OCI-LY7 (cell line): ENCODE data around the gene GPNMB.

ENCODE experiments used
- CTCF ChIP-seq: fragments of 200-600 bp; sonication (generic); conservative IDR thresholded peaks from 2 replicates; pipeline ENCODE4 v1.5.1; 2014; ENCODE audit warnings: mild to moderate bottlenecking, antibody characterized with exemption, low read length, moderate library complexity, mixed read lengths
- EZH2phosphoT487 ChIP-seq: fragments of 200-600 bp; sonication (generic); IDR thresholded peaks from 2 replicates; pipeline ENCODE4 v1.6.1; 2018; ENCODE audit warnings: low read depth, borderline replicate concordance, mild to moderate bottlenecking, mixed run types, antibody characterized with exemption, low read length, moderate library complexity, mixed read lengths

DNA sequence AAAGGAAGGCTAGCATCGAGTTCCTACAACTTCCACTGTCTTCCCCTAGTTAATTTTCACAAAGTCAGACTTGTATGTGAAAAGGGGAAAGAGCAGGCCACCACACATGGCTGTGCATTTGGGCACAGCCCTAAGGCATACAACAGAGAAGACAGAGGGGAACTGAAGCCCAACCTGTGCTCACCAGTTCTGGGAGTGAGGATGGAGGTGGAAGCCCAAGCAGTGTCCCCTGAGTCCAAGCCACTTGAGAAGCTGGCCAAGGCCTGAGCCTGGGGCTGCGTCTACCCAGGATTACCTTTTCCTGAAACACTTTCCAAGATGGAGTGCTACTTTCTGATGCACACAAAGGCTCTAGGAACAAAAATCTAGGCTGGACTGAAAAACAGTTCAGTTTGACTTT lies 20.3 kb downstream of the GPNMB start:
- TF ChIP-seq CTCF, result no peak
- no peak for TF ChIP-seq EZH2phosphoT487
